K562 (cell line): Measurements from ENCODE around the gene RBFA. TPM values are rescaled to one million over a fixed set of nuclear protein-coding genes. Genes with fewer than 3 reads are reported as not detected.

Source experiments
- CCNT2 ChIP-seq: IDR thresholded peaks from 2 replicates; pipeline ENCODE4 v1.6.1; 2011; ENCODE audit warnings: borderline replicate concordance, low read depth, mild to moderate bottlenecking, moderate library complexity, mixed read lengths, low read length; ENCODE audit not compliant: insufficient read length; ENCODE audit errors: extremely low read depth
- CHD4 ChIP-seq: fragments of 200-600 bp; sonication (generic); IDR thresholded peaks from 3 replicates; pipeline ENCODE4 v1.6.1; 2012; ENCODE audit warnings: low read depth, mild to moderate bottlenecking, mixed read lengths, low read length, inconsistent platforms; ENCODE audit not compliant: insufficient read depth, insufficient replicate concordance, poor library complexity, severe bottlenecking
- CREBBP ChIP-seq: IDR thresholded peaks from one replicate; pipeline ENCODE4 v1.6.1; 2012; ENCODE audit warnings: low read depth, mild to moderate bottlenecking, control low read depth, inconsistent platforms, low read length
- DMBX1 ChIP-seq: fragments of 250-450 bp; sonication (Bioruptor Pico); IDR thresholded peaks from 2 replicates; pipeline ENCODE4 v1.8.0; 2022; ENCODE audit warnings: inconsistent platforms, mild to moderate bottlenecking, moderate library complexity, borderline replicate concordance
- DPF2 ChIP-seq: fragments of 450-650 bp; IDR thresholded peaks from 2 replicates; pipeline ENCODE4 v1.6.1; 2016
- E2F6 ChIP-seq, 2 experiments: IDR thresholded peaks; 2 replicates each; pipeline ENCODE4 v1.6.1; 2011; ENCODE audit warnings: borderline replicate concordance in 1 of 2, control low read depth in 1 of 2, low read depth in 1 of 2, low read length in 1 of 2, mild to moderate bottlenecking in 1 of 2, mixed read lengths in 1 of 2, moderate library complexity in 1 of 2; ENCODE audit not compliant: insufficient read depth in 1 of 2, insufficient read length in 1 of 2, poor library complexity in 1 of 2, severe bottlenecking in 1 of 2; ENCODE audit errors: extremely low read depth in 1 of 2
- FOXK1 ChIP-seq: sonication (generic); formaldehyde crosslinking; IDR thresholded peaks from 2 replicates; pipeline ENCODE4 v1.8.0; 2022; ENCODE audit warnings: missing genetic modification reagents, mild to moderate bottlenecking, borderline replicate concordance
- IRF9 ChIP-seq: fragments of 450-650 bp; IDR thresholded peaks from 2 replicates; pipeline ENCODE4 v1.6.1; 2016; ENCODE audit warnings: missing biosample characterization, missing genetic modification characterization
- KHSRP ChIP-seq: fragments of 450-650 bp; IDR thresholded peaks from 2 replicates; pipeline ENCODE4 v1.6.1; 2017
- MAZ ChIP-seq, 2 experiments: fragments of 450-650 bp in 1 of 2; sonication (generic) in 1 of 2; formaldehyde crosslinking; IDR thresholded peaks in 1 of 2; conservative IDR thresholded peaks in 1 of 2; 2 replicates each; pipeline versions ENCODE4 v1.4.0 to v1.5.0; 2020; ENCODE audit warnings: mild to moderate bottlenecking in 1 of 2, missing genetic modification reagents in 1 of 2
- NEUROD1 ChIP-seq: fragments of 150-350 bp; IDR thresholded peaks from 2 replicates; pipeline ENCODE4 v1.6.1; 2014; ENCODE audit warnings: borderline replicate concordance, low read length, low read depth; ENCODE audit not compliant: partially characterized antibody
- NFATC3 ChIP-seq: fragments of 450-650 bp; IDR thresholded peaks from 2 replicates; pipeline ENCODE4 v1.6.1; 2017; ENCODE audit warnings: mild to moderate bottlenecking
- NR3C1 ChIP-seq: sonication (generic); formaldehyde crosslinking; IDR thresholded peaks from 2 replicates; pipeline ENCODE4 v1.8.1; 2022; ENCODE audit warnings: missing genetic modification reagents
- RFX7 ChIP-seq: fragments of 250-450 bp; sonication (Bioruptor Pico); IDR thresholded peaks from 2 replicates; pipeline ENCODE4 v1.5.1; 2021; ENCODE audit warnings: mild to moderate bottlenecking
- SRSF9 ChIP-seq: fragments of 200-400 bp; formaldehyde crosslinking; IDR thresholded peaks from 2 replicates; pipeline ENCODE4 v1.6.1; 2017; ENCODE audit warnings: low read depth, low read length, borderline replicate concordance
- TCF7L2 ChIP-seq: fragments of 150-350 bp; IDR thresholded peaks from 2 replicates; pipeline ENCODE4 v1.6.1; 2016; ENCODE audit warnings: low read depth, mild to moderate bottlenecking, low read length, moderate library complexity
- TEAD4 ChIP-seq, 2 experiments: sonication (generic) in 1 of 2; formaldehyde crosslinking in 1 of 2; IDR thresholded peaks; 2 replicates each; pipeline versions ENCODE4 v1.6.1 to v1.8.0; 2012 to 2022; ENCODE audit warnings: borderline replicate concordance in 1 of 2, inconsistent platforms in 1 of 2, low read length in 1 of 2, mild to moderate bottlenecking in 1 of 2, missing genetic modification reagents in 1 of 2
- TFAP4 ChIP-seq: sonication (generic); formaldehyde crosslinking; IDR thresholded peaks from 2 replicates; pipeline ENCODE4 v1.8.0; 2022; ENCODE audit warnings: missing genetic modification reagents, mild to moderate bottlenecking, moderate library complexity, borderline replicate concordance
- USF1 ChIP-seq: sonication (generic); formaldehyde crosslinking; IDR thresholded peaks from 2 replicates; pipeline ENCODE4 v1.9.0; 2022; ENCODE audit warnings: mild to moderate bottlenecking, missing genetic modification reagents
- ZNF253 ChIP-seq: fragments of 250-450 bp; sonication (Bioruptor Pico); conservative IDR thresholded peaks from 2 replicates; pipeline ENCODE4 v1.6.1; 2021; ENCODE audit warnings: mild to moderate bottlenecking
- ZNF277 ChIP-seq: fragments of 250-450 bp; sonication (Bioruptor Pico); IDR thresholded peaks from 2 replicates; pipeline ENCODE4 v1.8.0; 2022; ENCODE audit warnings: inconsistent platforms, mild to moderate bottlenecking, moderate library complexity, borderline replicate concordance
- polyA plus RNA-seq, 8 experiments: library from polyadenylated mRNA; depleted of rRNA in 4 of 8; stranded (reverse) in 5 of 8; unstranded in 3 of 8; fragments of >200 nt; fragmentation: Nextera tagmentation in 2 of 8; fragmentation: Illumina TruSeq in 1 of 8; extraction: Ambion mirVana in 2 of 8; extraction: Trizol in 1 of 8; gene quantifications; 2 replicates each; pipeline versions ENCODE4 v1.2.1 to v1.2.3, GENCODE V29; 2011 to 2014; ENCODE audit warnings: inconsistent platforms in 1 of 8, missing spikeins in 1 of 8
- total RNA-seq, 7 experiments: library from RNA; depleted of rRNA in 6 of 7; stranded (reverse); fragments of >200 nt in 6 of 7; fragmentation: Illumina TruSeq in 2 of 7; extraction: Trizol in 2 of 7; gene quantifications; 2 replicates each; pipeline versions ENCODE4 v1.2.1 to v1.2.3, GENCODE V29; 2011 to 2021; ENCODE audit warnings: low replicate concordance in 1 of 7

Gene RBFA
- total and polyA plus RNA-seq, 9 of the 15 experiments (the other 6 are each of a cell fraction or from before 2014, with no cell fraction given) = 3.4 to 41.9 (median 25.8) TPM

- no peak for TF ChIP-seq KHSRP
- TF ChIP-seq DMBX1 = no peak
- no peak; the same call in 1 of the 2 replicates for TF ChIP-seq TEAD4 (IDR thresholded peaks at IDR 0.05; ENCODE audit: low read length)
- no peak for TF ChIP-seq TEAD4 (CRISPR knock-in tag; IDR thresholded peaks at IDR 0.05; ENCODE audit: borderline replicate concordance)
- TF ChIP-seq NEUROD1 = peak; percentile 11
- no peak for TF ChIP-seq USF1 (CRISPR knock-in tag)
- no peak for TF ChIP-seq NR3C1 (CRISPR knock-in tag)
- no peak for TF ChIP-seq FOXK1
- TF ChIP-seq CREBBP = no peak
- peak; percentile 58 to 91 for TF ChIP-seq E2F6 (IDR thresholded peaks at IDR 0.05; ENCODE audit: borderline replicate concordance in 1 of 2, extremely low read depth in 1 of 2, insufficient read depth in 1 of 2, insufficient read length in 1 of 2, low read depth in 1 of 2, low read length in 1 of 2, poor library complexity in 1 of 2, severe bottlenecking in 1 of 2)
- no peak for TF ChIP-seq SRSF9
- no peak for TF ChIP-seq NFATC3
- no peak for TF ChIP-seq DPF2
- TF ChIP-seq CCNT2 = no peak
- no peak for TF ChIP-seq RFX7 (CRISPR knock-in tag)
- no peak for TF ChIP-seq CHD4
- TF ChIP-seq TFAP4 = no peak
- peak; percentile 13 to 75; a peak in 1 of 4 replicates for TF ChIP-seq MAZ (CRISPR knock-in tag; conservative IDR thresholded peaks at IDR 0.05 in 1 of 2, IDR thresholded peaks at IDR 0.05 in 1 of 2)
- no peak for TF ChIP-seq ZNF277 (CRISPR knock-in tag)
- no peak for TF ChIP-seq TCF7L2
- TF ChIP-seq IRF9 (tag) = no peak
- TF ChIP-seq ZNF253 = no peak
Observed at GRCh38 chr18:80034068-80034851, at the start of gene RBFA (continued).
